Measurements from ENCODE around the gene GFRA1.

Gene GFRA1

DNA sequence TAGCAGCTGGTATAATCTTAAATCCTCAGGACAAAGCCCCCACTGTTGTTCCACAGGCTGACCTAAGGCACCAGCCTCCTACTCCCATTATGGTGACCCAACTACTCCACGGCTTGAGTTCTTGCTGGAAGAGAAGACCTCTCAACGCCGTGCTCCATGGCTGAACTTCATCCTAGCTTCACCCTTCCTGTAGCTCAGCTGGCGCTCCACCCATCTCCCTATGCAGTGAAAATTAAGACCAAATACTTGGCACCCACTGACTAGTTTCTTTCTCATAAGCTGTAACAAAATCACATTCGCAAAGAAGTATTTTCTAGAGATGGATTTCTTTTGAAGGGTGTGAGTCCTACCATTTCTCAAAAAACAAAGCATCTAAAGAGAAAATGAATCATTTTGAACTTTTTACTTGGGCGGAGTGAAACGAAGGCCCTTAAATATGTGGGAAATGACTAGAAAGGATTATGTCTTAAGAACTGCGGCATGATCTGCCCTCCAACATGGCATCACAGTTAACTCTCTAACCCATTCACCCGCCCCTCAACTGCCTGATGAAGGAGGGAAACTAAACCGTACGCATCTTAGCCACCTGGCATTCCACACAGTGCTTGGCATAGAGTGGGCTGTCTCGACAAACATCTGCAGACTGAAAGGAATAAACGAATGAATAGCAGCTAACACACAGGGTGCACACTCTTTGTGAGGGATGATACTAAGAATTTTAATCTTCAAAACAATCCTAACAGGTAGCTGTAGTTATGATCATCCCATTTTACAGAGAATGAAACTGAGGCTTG is 32.7 kb downstream of the GFRA1 start:
- no peak for DNase-seq

- no peak for DNase-seq
Measured at GRCh38 chr10:116239229-116239628, 33.8 kb downstream of the GFRA1 start.

GRCh38 chr10:116237970-116238369 is 35.0 kb downstream of the GFRA1 start:
- DNase-seq = no peak

DNA sequence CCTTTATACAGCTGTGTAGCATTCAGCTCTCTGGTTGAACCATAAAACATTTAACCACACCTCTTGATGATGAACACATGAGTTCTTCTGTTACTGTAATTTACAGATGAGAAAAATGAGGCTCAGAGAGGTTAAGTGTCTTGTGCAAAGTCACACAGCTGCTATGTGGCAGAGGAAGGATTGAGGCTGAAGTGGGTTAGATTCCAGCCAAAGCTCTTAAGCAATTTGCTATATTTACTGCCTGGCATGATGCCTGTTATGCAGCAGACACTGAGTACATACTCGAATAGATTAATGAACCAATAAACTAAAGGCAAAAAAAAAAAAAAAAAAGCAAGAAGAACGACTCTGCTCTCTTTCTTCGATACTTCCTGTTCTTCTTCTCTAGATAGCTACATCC is 35.7 kb downstream of the GFRA1 start:
- DNase-seq = no peak

DNA sequence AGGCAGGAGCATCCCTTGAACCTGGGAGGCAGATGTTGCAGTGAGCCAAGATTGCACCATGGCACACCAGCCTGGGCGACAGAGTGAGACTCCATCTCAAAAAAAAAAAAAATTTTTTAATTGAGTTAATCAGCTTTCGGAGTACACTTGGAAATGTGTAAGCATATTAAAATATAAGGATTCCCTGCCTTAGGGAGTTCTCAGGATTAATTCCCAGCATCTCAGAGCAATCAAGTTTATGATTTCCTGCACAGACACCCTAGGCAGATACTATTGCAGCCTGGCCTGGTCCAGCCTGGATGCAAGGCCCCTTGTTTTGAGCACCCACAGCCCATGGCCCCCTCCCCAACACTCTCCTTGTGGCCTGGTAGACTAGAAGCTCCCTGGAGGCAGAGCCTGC is 39.8 kb downstream of the GFRA1 start:
- no peak for DNase-seq

- no peak for DNase-seq
Measured at GRCh38 chr10:116232613-116233012, 40.4 kb downstream of the GFRA1 start.

DNA sequence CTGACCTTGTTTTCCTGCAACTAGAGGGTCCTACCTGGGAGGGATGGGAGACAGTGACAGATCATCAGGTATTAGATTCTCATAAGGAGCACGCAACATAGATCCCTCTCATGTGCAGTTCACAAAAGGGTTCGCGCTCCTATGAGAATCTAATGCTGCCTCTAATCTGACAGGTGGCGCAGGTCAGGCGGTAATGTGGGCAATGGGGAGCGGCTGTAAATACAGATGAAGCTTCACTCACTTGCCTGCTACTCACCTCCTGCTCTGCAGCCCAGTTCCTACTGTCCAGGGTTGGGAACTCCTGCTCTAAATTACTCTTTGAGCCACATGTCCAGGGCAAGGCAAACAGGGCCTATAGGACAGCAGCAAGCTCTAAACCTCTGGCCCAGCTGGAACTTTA is 46.2 kb downstream of the GFRA1 start:
- DNase-seq = no peak

DNA sequence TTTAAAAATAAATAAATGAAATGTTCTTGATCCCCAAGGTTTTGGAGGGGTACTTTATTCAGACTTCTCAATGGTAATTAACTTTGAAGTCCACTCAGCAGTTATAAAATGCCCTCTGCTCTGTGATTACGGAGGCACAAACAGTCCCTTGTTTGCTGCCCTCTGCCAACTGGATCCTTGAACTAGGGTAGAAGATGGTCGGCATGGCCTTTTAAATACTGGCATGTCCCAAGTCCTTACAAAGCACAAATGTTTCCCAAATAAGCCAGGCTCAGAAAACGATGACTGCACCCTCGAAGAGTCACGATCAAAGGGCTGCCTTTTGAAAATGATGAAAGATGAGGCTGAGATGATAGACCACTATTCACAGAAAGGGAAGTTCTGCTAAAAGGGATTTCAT is 47.0 kb downstream of the GFRA1 start:
- no peak for DNase-seq

GRCh38 chr10:116223289-116223688 is 49.7 kb downstream of the GFRA1 start:
- no peak for DNase-seq

DNA sequence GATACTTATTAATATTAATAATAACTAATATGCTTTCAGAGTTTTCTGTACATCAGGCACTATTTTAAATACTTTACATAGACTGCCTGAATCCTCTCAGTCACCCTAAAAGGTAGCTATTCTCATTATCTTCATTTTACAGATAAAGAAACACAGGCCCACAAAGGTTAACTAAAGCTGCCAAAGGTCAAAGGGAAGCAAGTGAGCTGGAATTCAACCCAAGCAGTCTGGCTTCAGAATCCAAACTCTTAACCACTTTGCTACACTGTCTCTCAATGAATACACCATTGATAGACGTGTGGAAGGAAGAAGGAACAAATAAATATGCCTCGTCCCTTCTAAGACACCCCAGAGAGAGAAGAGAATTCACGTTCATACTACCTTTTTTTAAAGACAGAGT is 52.0 kb downstream of the GFRA1 start:
- no peak for DNase-seq

DNA sequence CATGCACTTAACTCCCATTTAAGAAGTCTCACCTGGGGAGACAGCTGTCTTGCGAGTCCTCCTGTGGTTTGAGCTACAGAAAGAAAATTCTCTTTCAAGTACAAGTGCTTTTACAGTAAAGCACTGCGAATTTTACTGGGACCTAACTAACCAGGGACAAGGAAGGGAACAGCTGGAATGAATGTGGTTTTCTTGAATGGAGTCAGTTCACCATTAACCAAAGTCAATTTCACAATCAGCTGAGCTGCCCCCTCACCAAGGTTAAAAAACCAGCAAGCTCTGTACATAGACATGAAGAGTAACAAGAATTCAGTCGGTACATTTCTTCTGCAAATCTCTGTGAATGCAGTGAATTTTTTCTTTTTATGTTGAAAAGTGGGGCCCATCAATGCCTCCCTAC is 56.3 kb downstream of the GFRA1 start:
- DNase-seq = no peak

DNA sequence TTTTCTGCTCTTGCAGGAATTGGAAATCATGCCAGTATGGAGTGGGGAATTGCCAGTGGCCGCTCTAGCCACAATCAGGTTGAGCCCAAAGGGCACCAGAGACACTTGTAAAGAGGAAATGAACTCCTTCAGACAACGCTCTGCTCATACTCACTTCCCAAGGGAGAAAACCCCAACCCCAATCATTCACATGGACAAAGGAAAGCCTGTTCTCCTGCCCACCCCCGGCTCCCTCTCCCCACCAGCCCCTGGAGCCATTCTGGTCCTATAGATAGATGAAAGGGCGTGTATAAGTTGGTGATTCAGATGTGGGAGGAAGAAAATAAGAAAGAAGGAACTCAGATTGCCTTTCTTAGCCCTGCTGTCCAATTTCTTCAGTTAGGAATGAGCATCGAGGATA is 57.4 kb downstream of the GFRA1 start:
- no peak for DNase-seq

GRCh38 chr10:116211682-116212081 is 61.3 kb downstream of the GFRA1 start:
- no peak for DNase-seq

DNA sequence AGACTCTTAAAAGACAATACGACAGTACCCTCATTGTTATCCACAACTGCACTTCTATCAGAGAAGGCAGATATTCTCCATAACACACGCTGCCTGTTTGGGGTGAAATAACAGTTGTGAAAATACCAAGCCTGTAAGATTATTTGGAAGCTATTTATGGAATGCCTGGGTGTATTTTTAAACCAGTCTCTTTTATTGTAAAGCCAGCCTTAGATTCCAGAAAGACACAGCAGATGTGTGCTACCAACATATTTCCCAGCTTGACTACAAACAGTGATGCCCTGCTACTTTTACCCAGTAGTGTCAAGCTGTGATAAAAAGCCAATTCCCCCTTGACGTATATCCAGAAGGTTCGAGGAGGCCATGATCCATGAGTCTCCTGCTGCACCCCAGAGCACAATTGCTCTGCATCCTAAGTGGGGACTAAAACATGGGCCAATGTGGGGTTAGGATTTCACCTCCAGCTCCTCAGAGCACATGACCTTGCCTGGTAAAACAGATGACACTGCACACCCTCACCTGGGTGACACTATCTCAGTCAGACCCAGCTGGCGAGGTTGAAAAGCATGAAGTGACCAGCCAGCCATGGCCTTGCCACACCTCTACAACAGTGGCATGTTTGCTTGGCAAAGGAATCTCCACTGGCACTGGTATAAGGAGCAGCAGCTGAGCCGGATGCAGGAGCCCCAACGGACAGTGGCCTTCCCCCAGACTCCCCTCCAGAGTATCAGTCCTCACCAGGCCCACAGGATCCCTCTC is 62.2 kb downstream of the GFRA1 start:
- DNase-seq = no peak

DNA sequence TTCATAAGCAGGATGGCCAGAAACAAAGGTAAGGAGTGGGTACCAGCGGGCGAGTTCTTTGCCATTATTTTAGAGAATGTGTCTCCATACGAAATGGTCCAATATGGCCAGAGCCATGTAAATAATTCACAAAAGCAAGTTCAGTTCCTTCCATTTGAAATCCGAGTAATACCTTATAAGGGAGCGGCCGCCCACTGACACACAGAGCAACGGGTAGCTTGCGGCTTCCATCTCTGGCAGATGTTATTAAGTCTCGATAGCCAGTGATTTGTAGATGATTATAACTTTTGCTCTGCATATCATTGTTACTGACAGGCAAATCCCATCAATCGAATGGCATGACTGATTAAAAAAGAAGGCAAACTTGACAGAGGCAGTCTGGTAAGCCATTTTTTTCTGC is 63.2 kb downstream of the GFRA1 start:
- DNase-seq = no peak

- DNase-seq = no peak
Measured at GRCh38 chr10:116208956-116209567, 63.9 kb downstream of the GFRA1 start.

DNA sequence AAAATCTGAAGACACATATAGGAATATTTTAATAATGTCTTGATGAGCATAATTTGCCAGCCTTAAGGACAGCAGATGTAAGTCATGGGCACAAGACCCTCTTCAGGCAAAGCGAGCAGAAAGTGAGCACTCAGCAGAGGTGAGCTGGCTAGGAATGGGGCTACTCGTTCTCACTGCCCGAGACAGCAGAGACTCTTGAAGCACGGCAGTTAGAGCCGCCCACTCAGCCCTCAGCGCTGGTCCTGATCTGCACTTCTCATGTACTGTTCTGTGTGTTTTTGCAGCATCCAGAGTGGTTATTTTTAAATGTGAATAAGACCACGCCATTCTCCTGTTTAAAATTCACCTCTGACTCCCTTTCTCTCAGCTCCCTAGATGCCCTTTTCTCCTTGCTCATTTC is 65.3 kb downstream of the GFRA1 start:
- DNase-seq = no peak

DNA sequence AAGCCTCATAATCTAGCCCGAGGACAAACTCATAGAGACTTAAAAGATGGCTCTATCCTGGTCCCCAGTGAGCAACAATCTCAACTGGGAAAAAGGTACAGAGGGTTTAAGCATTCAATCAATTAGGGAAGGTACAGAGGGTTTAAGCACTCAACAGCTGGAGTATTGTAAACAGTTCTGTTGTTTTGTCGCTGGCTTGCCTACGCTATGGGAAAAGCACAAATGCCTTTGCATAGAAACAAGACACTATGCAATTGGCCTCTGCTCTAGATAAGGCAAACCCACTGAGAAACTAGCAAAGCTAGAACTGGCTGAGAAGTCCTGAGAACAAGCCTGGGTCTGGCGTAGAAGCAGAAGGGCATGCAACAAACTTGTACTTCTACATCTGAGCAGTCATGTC is 69.3 kb downstream of the GFRA1 start:
- DNase-seq = no peak

DNA sequence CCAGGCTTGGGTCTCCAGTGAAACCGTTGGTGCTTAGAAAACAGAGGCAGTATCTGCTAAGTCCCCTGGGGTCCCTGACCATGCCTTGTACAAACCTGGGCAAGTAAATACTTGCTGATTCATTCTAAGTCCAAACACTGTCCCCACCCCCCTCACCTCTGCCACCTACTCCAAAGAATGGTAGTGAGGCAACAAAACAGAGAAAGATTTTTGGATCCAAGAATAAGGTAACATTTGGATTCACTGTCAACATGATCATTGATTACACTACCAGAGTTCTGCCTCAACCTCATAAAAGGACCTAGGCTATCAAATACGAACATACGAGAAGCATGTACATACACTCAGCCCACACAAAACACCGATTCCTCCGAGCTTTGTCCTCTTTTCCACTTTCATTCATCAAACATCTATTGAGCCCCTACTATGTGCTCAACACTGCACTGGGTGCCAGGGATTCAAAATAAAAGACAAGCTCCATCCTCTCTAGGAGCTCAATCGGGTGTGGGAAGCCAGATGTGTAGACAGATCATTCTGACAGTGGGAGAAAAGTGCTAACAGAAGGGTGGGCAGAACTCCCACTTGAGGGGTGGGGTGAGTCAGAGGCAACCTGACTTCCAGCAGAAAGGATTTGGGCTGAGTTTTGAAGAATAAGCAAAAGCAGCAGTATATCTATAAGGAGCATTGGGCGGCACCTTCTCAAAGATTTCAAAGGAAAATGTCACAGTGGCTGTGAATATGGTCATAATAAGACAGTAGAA is 71.2 kb downstream of the GFRA1 start:
- DNase-seq = no peak

DNA sequence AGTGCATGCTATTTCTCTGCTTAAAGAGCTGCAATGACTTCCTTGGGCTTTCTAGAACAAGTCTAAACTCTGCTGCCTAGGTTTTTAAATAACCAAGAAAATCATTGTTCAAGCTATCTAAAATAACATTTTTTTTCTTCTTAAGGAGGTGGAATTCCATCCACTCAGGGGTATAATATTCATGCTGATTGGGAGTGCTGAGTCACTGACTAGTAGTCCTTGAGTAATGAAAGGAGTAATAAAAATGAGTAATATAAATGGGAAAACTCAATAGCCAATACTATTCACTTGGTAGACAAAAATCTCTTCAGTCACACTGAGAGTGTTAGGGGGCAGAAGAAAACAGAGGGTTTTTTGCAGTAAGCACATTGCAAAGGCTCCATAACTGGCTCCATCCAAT is 72.0 kb downstream of the GFRA1 start:
- DNase-seq = no peak

DNA sequence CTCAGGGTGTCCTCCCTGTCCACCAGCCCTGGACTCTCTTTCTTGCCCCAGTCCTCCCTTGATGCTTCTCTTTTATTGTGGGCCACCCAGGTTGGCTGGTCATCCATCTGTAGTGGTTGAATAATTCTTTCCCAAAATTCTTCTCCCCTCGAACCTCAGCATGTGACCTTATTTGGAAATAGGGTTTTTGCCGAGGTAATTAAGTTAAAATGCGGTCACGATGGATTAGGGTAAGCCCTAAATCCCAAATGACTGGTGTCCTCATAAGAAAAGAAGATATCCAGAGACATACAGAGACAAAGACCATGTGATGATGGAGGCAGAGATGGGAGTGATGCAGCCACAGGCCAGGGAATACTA is 74.3 kb downstream of the GFRA1 start:
- no peak for DNase-seq

GRCh38 chr10:116197946-116198675 is 74.9 kb downstream of the GFRA1 start:
- DNase-seq = no peak

GRCh38 chr10:116195583-116195982 is 77.4 kb downstream of the GFRA1 start:
- DNase-seq = no peak
